K562 (cell line): ENCODE measurements around the gene SEMA4F. TPM values are rescaled to one million over a fixed set of nuclear protein-coding genes. Genes with fewer than 3 reads are reported as not detected.

ENCODE experiments used
- CEBPB ChIP-seq: fragments of 450-650 bp; IDR thresholded peaks from 2 replicates; pipeline ENCODE4 v1.6.1; 2016; ENCODE audit warnings: missing genetic modification characterization, missing compliant biosample characterization
- EZH2 ChIP-seq: IDR thresholded peaks from 2 replicates; pipeline ENCODE4 v1.6.1; 2012; ENCODE audit warnings: low read depth, mild to moderate bottlenecking, inconsistent platforms, low read length, borderline replicate concordance
- GABPA ChIP-seq: fragments of 200-800 bp; sonication (Bioruptor generic); conservative IDR thresholded peaks from 2 replicates; pipeline ENCODE4 v1.6.1; 2016; ENCODE audit warnings: low read depth, missing genetic modification characterization, missing compliant biosample characterization
- KLF10 ChIP-seq: fragments of 250-450 bp; sonication (Bioruptor Pico); IDR thresholded peaks from 2 replicates; pipeline ENCODE4 v1.6.1; 2021; ENCODE audit warnings: matching md5 sums
- MAFK ChIP-seq: IDR thresholded peaks from 2 replicates; pipeline ENCODE4 v1.6.1; 2011; ENCODE audit warnings: low read length, improper control_type of control experiment
- MBD2 ChIP-seq: sonication (generic); IDR thresholded peaks from 2 replicates; pipeline ENCODE4 v1.6.1; 2016; ENCODE audit warnings: low read depth, borderline replicate concordance
- RUNX1 ChIP-seq: sonication (generic); IDR thresholded peaks from 2 replicates; pipeline ENCODE4 v1.6.1; 2016; ENCODE audit warnings: antibody characterized with exemption, low read depth
- SAP30 ChIP-seq: fragments of 200-600 bp; sonication (generic); IDR thresholded peaks from 2 replicates; pipeline ENCODE4 v1.6.1; 2012; ENCODE audit warnings: borderline replicate concordance, low read depth, mild to moderate bottlenecking, moderate library complexity, low read length, control low read depth, inconsistent platforms; ENCODE audit not compliant: insufficient read depth, poor library complexity, severe bottlenecking
- SMAD2 ChIP-seq: fragments of 150-350 bp; IDR thresholded peaks from 2 replicates; pipeline ENCODE4 v1.6.1; 2014; ENCODE audit warnings: low read depth, mild to moderate bottlenecking, low read length
- SMARCB1 ChIP-seq: IDR thresholded peaks from 2 replicates; pipeline ENCODE4 v1.6.1; 2011; ENCODE audit warnings: improper control_type of control experiment, low read depth; ENCODE audit not compliant: insufficient read length
- ZNF165 ChIP-seq: fragments of 250-450 bp; sonication (Bioruptor Pico); IDR thresholded peaks from 2 replicates; pipeline ENCODE4 v1.4.0; 2020; ENCODE audit warnings: borderline replicate concordance
- ZNF551 ChIP-seq: fragments of 250-450 bp; sonication (Bioruptor Pico); IDR thresholded peaks from 2 replicates; pipeline ENCODE4 v1.5.0; 2021; ENCODE audit warnings: mild to moderate bottlenecking, moderate library complexity
- ZNF592 ChIP-seq: fragments of 450-650 bp; IDR thresholded peaks from 2 replicates; pipeline ENCODE4 v1.6.1; 2017; ENCODE audit warnings: antibody characterized with exemption, mild to moderate bottlenecking
- ZNF766 ChIP-seq: fragments of 200-800 bp; sonication (Bioruptor generic); conservative IDR thresholded peaks from 2 replicates; pipeline ENCODE4 v1.6.1; 2016; ENCODE audit warnings: missing genetic modification characterization, missing compliant biosample characterization
- polyA plus RNA-seq, 8 experiments: library from polyadenylated mRNA; depleted of rRNA in 4 of 8; stranded (reverse) in 5 of 8; unstranded in 3 of 8; fragments of >200 nt; fragmentation: Nextera tagmentation in 2 of 8; fragmentation: Illumina TruSeq in 1 of 8; extraction: Ambion mirVana in 2 of 8; extraction: Trizol in 1 of 8; gene quantifications; 2 replicates each; pipeline versions ENCODE4 v1.2.1 to v1.2.3, GENCODE V29; 2011 to 2014; ENCODE audit warnings: inconsistent platforms in 1 of 8, missing spikeins in 1 of 8
- total RNA-seq, 7 experiments: library from RNA; depleted of rRNA in 6 of 7; stranded (reverse); fragments of >200 nt in 6 of 7; fragmentation: Illumina TruSeq in 2 of 7; extraction: Trizol in 2 of 7; gene quantifications; 2 replicates each; pipeline versions ENCODE4 v1.2.1 to v1.2.3, GENCODE V29; 2011 to 2021; ENCODE audit warnings: low replicate concordance in 1 of 7
- TF ChIP-seq, protein P1 (sequence below): fragments of 250-450 bp; sonication (Bioruptor Pico); IDR thresholded peaks from 2 replicates; pipeline ENCODE4 v1.8.0; 2022; ENCODE audit warnings: inconsistent platforms
- TF ChIP-seq, protein P2 (sequence below): fragments of 250-450 bp; sonication (Bioruptor Pico); IDR thresholded peaks from 2 replicates; pipeline ENCODE4 v1.5.1; 2021; ENCODE audit warnings: mild to moderate bottlenecking
- TF ChIP-seq, protein P3 (sequence below): fragments of 150-350 bp; conservative IDR thresholded peaks from 2 replicates; pipeline ENCODE4 v1.6.1; 2014; ENCODE audit warnings: low read length

The SEMA4F gene
- total and polyA plus RNA-seq, 9 of the 15 experiments (the other 6 are each of a cell fraction or from before 2014, with no cell fraction given): 0.08 to 1.6 (median 0.33) TPM

DNA sequence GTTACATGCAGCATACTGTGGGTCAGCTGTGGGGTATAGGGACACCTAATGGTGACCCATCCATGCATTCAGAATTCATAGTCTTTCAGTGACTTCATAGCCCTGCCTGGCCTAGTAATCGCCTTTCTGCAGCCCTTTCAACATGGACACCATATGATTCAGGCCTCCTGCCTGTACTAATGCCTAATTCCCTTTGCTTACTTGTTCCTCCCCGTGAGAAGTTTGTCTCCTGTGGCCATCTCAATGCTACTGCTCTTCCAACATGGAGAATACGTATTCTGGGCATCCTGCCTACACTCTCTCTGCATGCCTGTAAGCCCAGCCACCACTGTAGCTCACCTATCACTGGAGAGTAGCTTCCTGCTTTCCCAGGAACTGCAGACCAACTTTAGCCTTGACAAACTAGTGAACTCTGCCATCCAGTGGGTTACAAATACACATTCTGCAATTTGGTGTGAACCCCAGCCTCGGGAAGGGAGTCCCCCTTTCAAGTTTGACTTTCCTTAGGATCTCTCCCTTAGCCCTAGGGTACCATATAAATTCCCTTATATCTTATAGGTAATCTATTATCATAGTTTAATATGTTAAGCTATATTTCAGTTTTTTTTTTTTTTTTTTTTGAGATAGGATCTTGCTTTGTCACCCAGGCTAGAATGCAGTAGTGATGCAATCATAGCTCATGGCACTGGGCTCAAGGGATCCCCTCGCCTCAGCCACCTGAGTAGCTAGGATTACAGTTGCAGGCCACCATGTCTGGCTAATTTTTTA, 28.2 kb upstream of the SEMA4F start (continued):
- TF ChIP-seq MAFK: peak; percentile 54; the same call in 1 of the 2 replicates
- TF ChIP-seq, protein P1, sequence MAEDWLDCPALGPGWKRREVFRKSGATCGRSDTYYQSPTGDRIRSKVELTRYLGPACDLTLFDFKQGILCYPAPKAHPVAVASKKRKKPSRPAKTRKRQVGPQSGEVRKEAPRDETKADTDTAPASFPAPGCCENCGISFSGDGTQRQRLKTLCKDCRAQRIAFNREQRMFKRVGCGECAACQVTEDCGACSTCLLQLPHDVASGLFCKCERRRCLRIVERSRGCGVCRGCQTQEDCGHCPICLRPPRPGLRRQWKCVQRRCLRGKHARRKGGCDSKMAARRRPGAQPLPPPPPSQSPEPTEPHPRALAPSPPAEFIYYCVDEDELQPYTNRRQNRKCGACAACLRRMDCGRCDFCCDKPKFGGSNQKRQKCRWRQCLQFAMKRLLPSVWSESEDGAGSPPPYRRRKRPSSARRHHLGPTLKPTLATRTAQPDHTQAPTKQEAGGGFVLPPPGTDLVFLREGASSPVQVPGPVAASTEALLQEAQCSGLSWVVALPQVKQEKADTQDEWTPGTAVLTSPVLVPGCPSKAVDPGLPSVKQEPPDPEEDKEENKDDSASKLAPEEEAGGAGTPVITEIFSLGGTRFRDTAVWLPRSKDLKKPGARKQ (CRISPR knock-in tag): no peak
- TF ChIP-seq EZH2: no peak
- no peak for TF ChIP-seq SAP30
- no peak for TF ChIP-seq ZNF551 (CRISPR knock-in tag)
- TF ChIP-seq ZNF766 (CRISPR knock-in tag): peak; percentile 76; the same call in 1 of the 2 replicates
- TF ChIP-seq RUNX1: no peak
- TF ChIP-seq MBD2: no peak
- no peak for TF ChIP-seq SMAD2
- peak; percentile 49; the same call in 1 of the 2 replicates for TF ChIP-seq ZNF592
- TF ChIP-seq KLF10 (CRISPR knock-in tag): no peak
- TF ChIP-seq SMARCB1: no peak
- TF ChIP-seq, protein P2, sequence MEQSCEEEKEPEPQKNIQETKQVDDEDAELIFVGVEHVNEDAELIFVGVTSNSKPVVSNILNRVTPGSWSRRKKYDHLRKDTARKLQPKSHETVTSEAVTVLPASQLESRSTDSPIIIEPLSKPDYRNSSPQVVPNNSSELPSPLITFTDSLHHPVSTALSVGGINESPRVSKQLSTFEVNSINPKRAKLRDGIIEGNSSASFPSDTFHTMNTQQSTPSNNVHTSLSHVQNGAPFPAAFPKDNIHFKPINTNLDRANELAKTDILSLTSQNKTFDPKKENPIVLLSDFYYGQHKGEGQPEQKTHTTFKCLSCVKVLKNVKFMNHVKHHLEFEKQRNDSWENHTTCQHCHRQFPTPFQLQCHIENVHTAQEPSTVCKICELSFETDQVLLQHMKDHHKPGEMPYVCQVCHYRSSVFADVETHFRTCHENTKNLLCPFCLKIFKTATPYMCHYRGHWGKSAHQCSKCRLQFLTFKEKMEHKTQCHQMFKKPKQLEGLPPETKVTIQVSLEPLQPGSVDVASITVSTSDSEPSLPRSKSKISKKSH (CRISPR knock-in tag): no peak
- TF ChIP-seq, protein P3, sequence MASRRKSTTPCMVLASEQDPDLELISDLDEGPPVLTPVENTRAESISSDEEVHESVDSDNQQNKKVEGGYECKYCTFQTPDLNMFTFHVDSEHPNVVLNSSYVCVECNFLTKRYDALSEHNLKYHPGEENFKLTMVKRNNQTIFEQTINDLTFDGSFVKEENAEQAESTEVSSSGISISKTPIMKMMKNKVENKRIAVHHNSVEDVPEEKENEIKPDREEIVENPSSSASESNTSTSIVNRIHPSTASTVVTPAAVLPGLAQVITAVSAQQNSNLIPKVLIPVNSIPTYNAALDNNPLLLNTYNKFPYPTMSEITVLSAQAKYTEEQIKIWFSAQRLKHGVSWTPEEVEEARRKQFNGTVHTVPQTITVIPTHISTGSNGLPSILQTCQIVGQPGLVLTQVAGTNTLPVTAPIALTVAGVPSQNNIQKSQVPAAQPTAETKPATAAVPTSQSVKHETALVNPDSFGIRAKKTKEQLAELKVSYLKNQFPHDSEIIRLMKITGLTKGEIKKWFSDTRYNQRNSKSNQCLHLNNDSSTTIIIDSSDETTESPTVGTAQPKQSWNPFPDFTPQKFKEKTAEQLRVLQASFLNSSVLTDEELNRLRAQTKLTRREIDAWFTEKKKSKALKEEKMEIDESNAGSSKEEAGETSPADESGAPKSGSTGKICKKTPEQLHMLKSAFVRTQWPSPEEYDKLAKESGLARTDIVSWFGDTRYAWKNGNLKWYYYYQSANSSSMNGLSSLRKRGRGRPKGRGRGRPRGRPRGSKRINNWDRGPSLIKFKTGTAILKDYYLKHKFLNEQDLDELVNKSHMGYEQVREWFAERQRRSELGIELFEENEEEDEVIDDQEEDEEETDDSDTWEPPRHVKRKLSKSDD: no peak
- TF ChIP-seq GABPA: no peak; the same call in 1 of the 2 replicates
- peak; percentile 98 for TF ChIP-seq CEBPB (tag)
- no peak for TF ChIP-seq ZNF165 (CRISPR knock-in tag)
